Measurements from ENCODE around the gene RAD51D.
"Not testable (repeated sequence)": the region's sequence is repeated elsewhere in the genome, so short reads cannot be mapped to it uniquely, and the experiment has no call there.

Gene RAD51D

GRCh38 chr17:35069311-35069710 is 50.3 kb downstream of the RAD51D start:
- no peak for DNase-seq (ENCODE audit: low read depth in 2 of 2, low spot score in 1 of 2)

DNA sequence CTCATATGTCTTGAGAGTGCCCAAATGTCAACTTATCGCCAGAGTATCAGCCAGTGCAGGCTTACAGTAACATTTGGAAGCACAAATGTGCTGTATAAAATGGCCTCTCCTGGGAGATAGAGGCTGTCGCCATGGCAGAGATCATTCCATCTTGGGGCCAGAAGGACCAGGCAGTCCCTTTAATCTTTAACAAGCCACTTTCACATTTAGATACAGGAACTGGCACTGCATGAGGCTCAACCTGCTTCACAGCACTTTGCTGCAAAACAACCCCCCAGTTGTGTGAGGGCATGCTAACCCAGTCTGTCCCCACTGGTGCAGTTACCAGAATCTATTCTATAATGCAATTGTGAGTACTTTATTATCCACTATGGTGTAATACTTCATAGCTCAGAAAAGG is 51.4 kb downstream of the RAD51D start:
- DNase-seq (ENCODE audit: low read depth in 2 of 2, low spot score in 1 of 2) = no peak

DNA sequence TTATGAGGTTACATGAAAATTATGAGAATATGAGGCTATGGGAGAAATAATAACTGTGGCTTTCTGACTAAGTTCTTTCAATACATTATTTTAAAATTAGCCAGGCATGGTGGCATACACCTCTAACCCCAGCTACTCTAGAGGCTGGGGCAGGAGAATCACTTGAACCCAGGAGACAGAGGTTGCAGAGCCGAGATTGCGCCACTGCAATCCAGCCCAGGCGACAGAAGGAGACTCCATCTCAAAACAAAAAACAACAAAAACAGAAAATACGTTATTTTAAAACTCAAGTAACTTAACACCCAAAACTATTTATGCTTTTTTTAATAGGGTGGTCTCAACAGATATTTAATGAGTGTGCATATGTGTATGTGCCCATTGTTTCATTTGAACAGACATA is 53.8 kb downstream of the RAD51D start:
- DNase-seq (ENCODE audit: low read depth in 2 of 2, low spot score in 1 of 2) = no peak

DNA sequence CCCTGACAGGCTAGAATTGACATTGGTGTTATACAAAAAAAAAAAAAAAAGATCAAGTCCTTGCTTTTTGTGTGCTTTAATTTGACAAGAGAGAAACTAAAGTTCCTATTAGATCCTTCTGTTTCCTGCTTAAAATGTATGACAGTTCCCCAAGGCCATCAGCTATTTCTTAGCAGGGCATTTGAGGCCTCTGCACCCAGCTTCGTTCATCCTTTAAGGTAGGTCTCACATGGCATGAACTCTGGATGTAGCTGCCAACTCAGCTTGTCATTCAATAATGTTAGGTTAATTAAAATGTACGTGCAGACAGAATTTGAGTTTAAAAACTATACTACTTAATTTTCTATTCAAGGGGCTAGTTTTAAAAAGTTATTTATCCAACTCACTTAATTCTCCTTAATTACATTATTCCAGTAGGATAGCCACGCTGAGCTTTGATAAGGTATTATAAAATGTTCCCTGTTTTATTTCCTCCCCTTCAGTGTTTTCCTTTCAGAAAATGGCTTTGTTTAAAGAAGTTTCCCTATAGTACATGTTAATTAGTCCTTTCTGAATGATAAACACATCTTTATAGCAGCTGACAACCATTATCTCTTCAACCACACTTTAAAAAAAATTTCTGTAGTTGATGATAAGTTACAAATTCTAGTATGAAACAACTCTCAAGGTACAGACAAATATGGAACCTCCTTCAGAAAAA is 55.0 kb downstream of the RAD51D start:
- no peak for DNase-seq (ENCODE audit: low read depth in 2 of 2, low spot score in 1 of 2)

- DNase-seq (ENCODE audit: low read depth in 2 of 2, low spot score in 1 of 2) = peak; percentile 67 to 78
Measured at GRCh38 chr17:35063514-35064223, 56.0 kb downstream of the RAD51D start, which contains the start of gene RFFL. RFFL (minus strand) TSS chr17:35063707; CDS start chr17:35026553, 37,154 bp downstream.

- DNase-seq (ENCODE audit: low read depth in 2 of 2, low spot score in 1 of 2) = no peak
Measured at GRCh38 chr17:35062308-35062707, 57.4 kb downstream of the RAD51D start.

DNA sequence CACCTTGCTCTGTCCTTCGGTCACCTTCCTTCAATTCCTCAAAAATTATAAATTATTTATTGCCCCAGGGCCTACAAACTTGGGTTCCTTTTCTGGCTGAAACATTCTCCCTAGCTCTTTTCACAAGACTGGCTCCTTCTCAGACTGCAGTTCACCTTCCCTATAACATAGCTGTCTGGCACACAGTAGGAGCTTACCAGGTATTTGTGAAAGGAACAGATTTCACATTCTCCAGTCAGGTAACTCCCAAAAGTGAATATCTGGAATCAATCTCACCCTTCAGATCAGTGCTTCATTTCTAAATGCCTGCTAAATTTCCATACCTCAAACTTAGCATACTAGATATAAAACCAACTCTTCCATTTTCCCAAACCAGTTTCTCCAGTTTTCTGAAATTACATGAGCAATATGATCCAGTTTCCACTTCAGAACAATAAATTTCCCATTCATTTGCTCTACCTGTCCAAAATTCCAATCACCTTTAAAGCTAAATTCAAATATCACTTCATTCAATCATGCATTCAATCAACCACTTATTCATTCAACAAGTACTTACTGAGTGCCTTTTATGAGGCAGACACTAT is 62.2 kb downstream of the RAD51D start:
- DNase-seq (ENCODE audit: low read depth in 2 of 2, low spot score in 1 of 2) = no peak

GRCh38 chr17:35056013-35056412 is 63.6 kb downstream of the RAD51D start:
- no peak for DNase-seq (ENCODE audit: low read depth in 2 of 2, low spot score in 1 of 2)

GRCh38 chr17:35053204-35053603 is 66.5 kb downstream of the RAD51D start:
- DNase-seq (ENCODE audit: low read depth in 2 of 2, low spot score in 1 of 2) = no peak

DNA sequence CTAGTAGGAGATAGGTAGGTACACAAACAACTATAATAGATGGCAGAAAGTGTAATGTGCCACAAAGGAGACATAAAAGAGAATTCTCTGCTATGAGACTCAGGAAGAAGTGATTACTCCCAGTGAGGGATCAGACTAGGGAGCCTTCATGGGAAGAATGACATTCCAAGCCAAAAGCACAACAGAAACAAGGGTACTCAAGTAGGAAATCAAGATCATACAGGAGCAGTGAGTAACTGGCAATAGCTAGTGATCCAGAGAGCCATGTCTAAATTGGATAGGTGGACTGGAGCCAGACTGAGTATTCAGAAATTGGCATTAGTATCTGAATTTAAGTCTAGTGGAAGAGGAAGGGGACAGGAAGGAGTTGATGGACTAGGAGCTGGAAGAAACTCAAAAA is 66.9 kb downstream of the RAD51D start:
- no peak for DNase-seq (ENCODE audit: low read depth in 2 of 2, low spot score in 1 of 2)

GRCh38 chr17:35052241-35052610 is 67.4 kb downstream of the RAD51D start:
- no peak for DNase-seq (ENCODE audit: low read depth in 2 of 2, low spot score in 1 of 2)

GRCh38 chr17:35051579-35052240 is 68.0 kb downstream of the RAD51D start:
- DNase-seq (ENCODE audit: low read depth in 2 of 2, low spot score in 1 of 2) = no peak

- DNase-seq (ENCODE audit: low read depth in 2 of 2, low spot score in 1 of 2) = no peak
Measured at GRCh38 chr17:35051183-35051578, 68.5 kb downstream of the RAD51D start.

- no peak for DNase-seq (ENCODE audit: low read depth in 2 of 2, low spot score in 1 of 2)
Measured at GRCh38 chr17:35050170-35050569, 69.5 kb downstream of the RAD51D start.

GRCh38 chr17:35048685-35049379 is 70.8 kb downstream of the RAD51D start:
- DNase-seq (ENCODE audit: low read depth in 2 of 2, low spot score in 1 of 2) = no peak

GRCh38 chr17:35046740-35047283 is 72.8 kb downstream of the RAD51D start:
- no peak for DNase-seq (ENCODE audit: low read depth in 2 of 2, low spot score in 1 of 2)

DNA sequence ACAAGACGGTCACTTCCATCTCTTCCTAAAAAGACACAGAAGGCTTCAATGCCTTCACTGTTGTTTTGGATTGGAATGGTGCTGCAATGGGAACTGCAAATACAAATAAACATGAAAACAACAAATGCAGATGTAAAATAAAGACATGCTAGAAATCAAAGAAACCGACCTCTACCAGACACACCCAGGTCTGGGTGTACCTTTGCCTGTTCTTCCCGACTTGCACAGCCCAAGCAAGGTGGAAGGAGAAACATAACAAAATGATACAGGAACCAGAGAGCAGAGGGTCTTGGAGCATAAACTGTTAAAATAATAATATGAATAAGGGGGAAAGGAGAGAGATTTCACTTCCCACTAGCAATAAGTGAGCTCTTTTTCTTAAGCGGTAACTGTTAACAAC is 73.4 kb downstream of the RAD51D start:
- no peak for DNase-seq (ENCODE audit: low read depth in 2 of 2, low spot score in 1 of 2)

- not testable (repeated sequence) for DNase-seq (ENCODE audit: low read depth in 2 of 2, low spot score in 1 of 2)
Measured at GRCh38 chr17:35045458-35045979, 74.1 kb downstream of the RAD51D start.

- DNase-seq (ENCODE audit: low read depth in 2 of 2, low spot score in 1 of 2) = no peak
Measured at GRCh38 chr17:35044181-35044580, 75.5 kb downstream of the RAD51D start.

Measured in stimulated activated CD8-positive, alpha-beta memory T cell treated with anti-CD3 and anti-CD28 coated beads, Interleukin-4, amount 100 ng/mL, for 4 hours (primary cell).